Suprapubic skin (tissue), 4 donors: ENCODE data around the gene SLC22A8. TPM values are rescaled to one million over a fixed set of nuclear protein-coding genes. Genes with fewer than 3 reads are reported as not detected.

Experiments used
- DNase-seq, 2 donors: peaks; one replicate each; pipeline ENCODE4 v3.0.0-alpha.2; 2019; ENCODE audit warnings: low spot score in 2 of 2
- H3K27ac ChIP-seq: fragments of 200-600 bp; sonication (generic); one replicate; pipeline ENCODE4 v1.5.1; 2019
- H3K27me3 ChIP-seq: fragments of 200-600 bp; sonication (generic); one replicate; pipeline ENCODE4 v1.5.1; 2019
- H3K36me3 ChIP-seq: fragments of 200-600 bp; sonication (generic); one replicate; pipeline ENCODE4 v1.5.1; 2019
- H3K4me1 ChIP-seq: fragments of 200-600 bp; sonication (generic); one replicate; pipeline ENCODE4 v1.5.1; 2019
- H3K4me3 ChIP-seq: fragments of 200-600 bp; sonication (generic); one replicate; pipeline ENCODE4 v1.5.1; 2019; ENCODE audit warnings: mild to moderate bottlenecking
- H3K9me3 ChIP-seq: fragments of 200-600 bp; sonication (generic); one replicate; pipeline ENCODE4 v1.5.1; 2019
- CTCF ChIP-seq, 2 donors: fragments of 200-600 bp in 1 of 2; fragments of 450-650 bp in 1 of 2; sonication (generic) in 1 of 2; IDR thresholded peaks; one replicate each; pipeline ENCODE4 v1.5.1; 2016 to 2019; ENCODE audit warnings: antibody characterized with exemption in 2 of 2, mild to moderate bottlenecking in 1 of 2, moderate library complexity in 1 of 2
- EP300 ChIP-seq: sonication (generic); formaldehyde crosslinking; IDR thresholded peaks from one replicate; pipeline ENCODE4 v1.6.1; 2017; ENCODE audit warnings: antibody characterized with exemption
- POLR2A ChIP-seq, 2 donors: fragments of 450-650 bp; IDR thresholded peaks; one replicate each; pipeline ENCODE4 v1.6.1; 2017; ENCODE audit warnings: antibody characterized with exemption in 2 of 2, mild to moderate bottlenecking in 2 of 2, moderate library complexity in 2 of 2
- POLR2AphosphoS5 ChIP-seq, 3 donors: sonication (generic); formaldehyde crosslinking; IDR thresholded peaks; one replicate each; pipeline ENCODE4 v1.6.1; 2017; ENCODE audit warnings: antibody characterized with exemption in 3 of 3
- WGBS: methylation state at CpG from one replicate; pipeline ENCODE4 v1.1.5; 2018; 5-methylcytosine and 5-hydroxymethylcytosine counted together
- total RNA-seq, 4 donors: library from RNA; depleted of rRNA; stranded (reverse); fragments of >200 nt; gene quantifications; one replicate each; pipeline ENCODE4 v1.1.0, GENCODE V29; 2016

SLC22A8 gene
- total RNA-seq, 4 donors from 2014 or later = not detected

DNA sequence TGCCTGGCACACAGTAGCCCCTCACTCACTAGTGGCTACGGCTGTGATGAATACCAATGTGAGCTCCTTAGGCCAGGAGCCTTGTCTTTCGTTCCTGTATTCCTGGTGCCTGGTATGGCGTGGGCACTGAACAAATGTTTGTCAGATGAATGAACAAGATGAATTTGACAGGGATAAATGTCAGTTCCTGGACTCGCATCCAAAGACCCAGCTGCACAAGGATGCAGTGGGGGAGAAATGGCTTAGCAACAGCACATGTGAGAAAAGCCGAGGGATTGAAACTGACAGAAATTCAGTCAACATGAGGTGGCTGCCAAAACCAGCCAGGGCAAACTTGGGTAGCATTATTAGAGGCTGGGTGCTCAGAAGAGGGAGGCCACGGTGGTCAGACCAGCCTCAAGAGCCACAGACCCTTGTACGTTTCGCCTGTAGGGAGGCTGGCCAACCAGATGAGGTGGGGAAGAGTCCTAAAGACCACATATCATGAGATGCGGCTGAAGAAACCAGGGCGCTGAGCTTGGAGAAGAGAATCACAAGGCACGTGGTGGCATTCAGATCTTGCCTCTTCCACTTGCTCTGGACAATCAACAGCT is 7.7 kb upstream of the SLC22A8 start:
- Histone ChIP-seq H3K27ac (no peak overlapping the region), H3K4me3 (no peak overlapping the region), H3K4me1 (peaks cover 5% of the 10 kb centered on the region), H3K27me3 (no peaks in the 10 kb centered on the region), H3K36me3 (no peaks in the 10 kb centered on the region), H3K9me3 (no peaks in the 10 kb centered on the region)
- WGBS = 81% methylated on average over 11 of the region's 11 CpGs
- TF ChIP-seq CTCF (IDR thresholded peaks at IDR 0.05) (no peak), POLR2A (IDR thresholded peaks at IDR 0.05) (no peak), EP300 (no peak), POLR2AphosphoS5 (IDR thresholded peaks at IDR 0.05) (no peak)
- no peak for DNase-seq

- Histone ChIP-seq H3K4me1 (peaks cover 5% of the 10 kb centered on the region), H3K4me3 (no peak overlapping the region), H3K27ac (no peak overlapping the region), H3K36me3 (no peaks in the 10 kb centered on the region), H3K9me3 (no peaks in the 10 kb centered on the region), H3K27me3 (no peaks in the 10 kb centered on the region)
- TF ChIP-seq POLR2AphosphoS5 (IDR thresholded peaks at IDR 0.05) = no peak
- TF ChIP-seq EP300 = no peak
- no peak for TF ChIP-seq CTCF (IDR thresholded peaks at IDR 0.05)
- TF ChIP-seq POLR2A (IDR thresholded peaks at IDR 0.05) = no peak
- 83% methylated on average over 5 of the region's 6 CpGs for WGBS
- DNase-seq = no peak
These were observed 6.8 kb upstream of the SLC22A8 start for GRCh38 chr11:63022441-63022840.

DNA sequence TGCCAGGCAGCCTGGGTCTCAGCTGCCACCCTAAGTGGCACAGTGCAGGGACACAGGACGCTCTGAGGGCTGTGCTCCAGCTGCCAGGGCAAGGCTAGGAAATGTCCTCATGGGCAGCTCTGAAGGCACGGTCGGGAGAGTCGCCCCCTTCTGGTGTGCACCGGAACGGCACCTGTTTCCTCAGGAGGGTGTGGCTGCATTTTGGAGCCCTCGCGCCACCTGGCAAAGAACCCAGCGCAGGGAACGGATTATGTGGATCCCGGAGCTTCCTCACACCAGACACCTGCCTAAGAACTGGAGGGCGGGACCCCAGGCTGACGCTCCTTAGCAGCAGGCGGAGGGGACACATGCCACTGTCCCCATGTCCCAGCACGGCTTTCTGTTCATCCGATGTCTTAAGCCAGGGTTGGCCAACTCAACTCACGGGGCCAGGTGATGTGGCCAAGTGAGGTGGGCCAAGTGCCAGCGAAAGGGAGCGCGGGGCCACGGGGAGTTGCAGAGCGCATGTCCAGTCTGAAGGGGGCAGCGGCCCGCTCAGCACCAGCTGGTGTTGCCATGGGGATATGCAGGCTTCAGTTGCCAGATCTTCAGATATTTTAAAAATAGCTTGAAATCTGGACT is 5.1 kb upstream of the SLC22A8 start:
- TF ChIP-seq CTCF (IDR thresholded peaks at IDR 0.05) (peak in 1 of 2 donors; percentile 23), POLR2A (IDR thresholded peaks at IDR 0.05) (no peak)
- no peak overlapping the region for H3K27ac ChIP-seq
- WGBS = 40% methylated on average over 5 of the region's 24 CpGs
- H3K36me3 ChIP-seq = no peaks in the 10 kb centered on the region
- no peak for DNase-seq
- H3K9me3 ChIP-seq = no peaks in the 10 kb centered on the region
- H3K4me3 ChIP-seq = no peak overlapping the region
- no peaks in the 10 kb centered on the region for H3K27me3 ChIP-seq
- peaks cover 5% of the 10 kb centered on the region for H3K4me1 ChIP-seq

GRCh38 chr11:63019506-63019905 is 3.9 kb upstream of the SLC22A8 start:
- H3K27ac ChIP-seq = no peak overlapping the region
- no peak for TF ChIP-seq CTCF (IDR thresholded peaks at IDR 0.05)
- TF ChIP-seq EP300 = no peak
- H3K4me3 ChIP-seq = no peak overlapping the region
- no peaks in the 10 kb centered on the region for H3K36me3 ChIP-seq
- WGBS = 78% methylated on average over 3 of the region's 5 CpGs
- H3K27me3 ChIP-seq = no peaks in the 10 kb centered on the region
- no peaks in the 10 kb centered on the region for H3K9me3 ChIP-seq
- H3K4me1 ChIP-seq = peaks cover 5% of the 10 kb centered on the region
- DNase-seq = no peak

- TF ChIP-seq POLR2A (IDR thresholded peaks at IDR 0.05) (no peak), POLR2AphosphoS5 (IDR thresholded peaks at IDR 0.05) (no peak), CTCF (IDR thresholded peaks at IDR 0.05) (no peak), EP300 (no peak)
- H3K27ac ChIP-seq = no peak overlapping the region
- no peaks in the 10 kb centered on the region for H3K36me3 ChIP-seq
- WGBS = 55% methylated on average over 8 of the region's 8 CpGs
- H3K9me3 ChIP-seq = no peaks in the 10 kb centered on the region
- no peak overlapping the region for H3K4me3 ChIP-seq
- H3K27me3 ChIP-seq = no peaks in the 10 kb centered on the region
- DNase-seq = peak in 1 of 2 donors; percentile 41
- no peaks in the 10 kb centered on the region for H3K4me1 ChIP-seq
These were observed 1.8 kb upstream of the SLC22A8 start for GRCh38 chr11:63017306-63017974.
